Measurements from ENCODE around the gene GRK5. TPM values are rescaled to one million over a fixed set of nuclear protein-coding genes. Genes with fewer than 3 reads are reported as not detected.

GRK5 gene
- total RNA-seq, 1 experiment from 2014 or later: 4.8 TPM

GRCh38 chr10:119278126-119278709, 70.8 kb downstream of the GRK5 start:
- no peak overlapping the region for H3K27ac ChIP-seq
- H3K36me3 ChIP-seq (ENCODE audit: low read depth): no peaks in the 10 kb centered on the region
- no peaks in the 10 kb centered on the region for H4K20me1 ChIP-seq (ENCODE audit: insufficient read depth)
- POLR2A ChIA-PET (ENCODE audit: unreplicated experiment): no interaction called here
- H3K4me3 ChIP-seq: no peak overlapping the region
- no peak overlapping the region for H3K4me2 ChIP-seq
- no TSS peak for BruUV-seq (replicated peaks)
- no peaks in the 10 kb centered on the region for H3K9me2 ChIP-seq (ENCODE audit: insufficient read depth)
- H3K79me2 ChIP-seq (ENCODE audit: low read depth): no peaks in the 10 kb centered on the region
- no peaks in the 10 kb centered on the region for H3F3A ChIP-seq (ENCODE audit: insufficient read depth, low read depth)
- no peaks in the 10 kb centered on the region for H3K27me3 ChIP-seq (ENCODE audit: insufficient read depth, low read depth)
- CTCF ChIA-PET: no interaction called here
- DNase-seq: no peak
- no peaks in the 10 kb centered on the region for H3K9me3 ChIP-seq (ENCODE audit: insufficient read depth, low read depth)
- intact Hi-C loops (cut with micrococcal nuclease; ENCODE audit: unreplicated experiment): no loop called here
- no peak for TF ChIP-seq CTCF (conservative IDR thresholded peaks at IDR 0.05)
- no peak for TF ChIP-seq EZH2 (IDR thresholded peaks at IDR 0.05; ENCODE audit: low read depth)
- no peak overlapping the region for H2AFZ ChIP-seq
- no peaks in the 10 kb centered on the region for H3K4me1 ChIP-seq (replicated peaks; ENCODE audit: insufficient read depth)

- no peak overlapping the region for H2AFZ ChIP-seq
- CTCF ChIA-PET: no interaction called here
- H3K36me3 ChIP-seq (ENCODE audit: low read depth): no peaks in the 10 kb centered on the region
- POLR2A ChIA-PET (ENCODE audit: unreplicated experiment): no interaction called here
- no peaks in the 10 kb centered on the region for H3F3A ChIP-seq (ENCODE audit: insufficient read depth, low read depth)
- H3K9me3 ChIP-seq (ENCODE audit: insufficient read depth, low read depth): no peaks in the 10 kb centered on the region
- intact Hi-C loops (cut with micrococcal nuclease; ENCODE audit: unreplicated experiment): no loop called here
- BruUV-seq (replicated peaks): no TSS peak
- H3K27me3 ChIP-seq (ENCODE audit: insufficient read depth, low read depth): no peaks in the 10 kb centered on the region
- no peaks in the 10 kb centered on the region for H3K9me2 ChIP-seq (ENCODE audit: insufficient read depth)
- H3K4me3 ChIP-seq: no peak overlapping the region
- H4K20me1 ChIP-seq (ENCODE audit: insufficient read depth): no peaks in the 10 kb centered on the region
- no peak for TF ChIP-seq CTCF (conservative IDR thresholded peaks at IDR 0.05)
- no peak for TF ChIP-seq EZH2 (IDR thresholded peaks at IDR 0.05; ENCODE audit: low read depth)
- no peaks in the 10 kb centered on the region for H3K79me2 ChIP-seq (ENCODE audit: low read depth)
- no peaks in the 10 kb centered on the region for H3K4me1 ChIP-seq (replicated peaks; ENCODE audit: insufficient read depth)
- DNase-seq: no peak
- H3K4me2 ChIP-seq: no peak overlapping the region
- no peak overlapping the region for H3K27ac ChIP-seq
Measured at GRCh38 chr10:119279441-119279840, 72.1 kb downstream of the GRK5 start.

GRCh38 chr10:119281581-119282071, 74.3 kb downstream of the GRK5 start:
- Histone ChIP-seq H3K36me3 (ENCODE audit: low read depth) (no peaks in the 10 kb centered on the region), H2AFZ (no peak overlapping the region), H3K27me3 (ENCODE audit: insufficient read depth, low read depth) (no peaks in the 10 kb centered on the region), H4K20me1 (ENCODE audit: insufficient read depth) (no peaks in the 10 kb centered on the region), H3K4me1 (replicated peaks; ENCODE audit: insufficient read depth) (no peaks in the 10 kb centered on the region), H3K79me2 (ENCODE audit: low read depth) (no peaks in the 10 kb centered on the region), H3K9me2 (ENCODE audit: insufficient read depth) (no peaks in the 10 kb centered on the region), H3K27ac (no peak overlapping the region), H3F3A (ENCODE audit: insufficient read depth, low read depth) (no peaks in the 10 kb centered on the region), H3K4me2 (no peak overlapping the region), H3K9me3 (ENCODE audit: insufficient read depth, low read depth) (no peaks in the 10 kb centered on the region), H3K4me3 (no peak overlapping the region)
- POLR2A ChIA-PET (ENCODE audit: unreplicated experiment): no interaction called here
- TF ChIP-seq CTCF (conservative IDR thresholded peaks at IDR 0.05) (no peak), EZH2 (IDR thresholded peaks at IDR 0.05; ENCODE audit: low read depth) (no peak)
- CTCF ChIA-PET: no interaction called here
- no peak for DNase-seq
- BruUV-seq (replicated peaks): no TSS peak
- intact Hi-C loops (cut with micrococcal nuclease; ENCODE audit: unreplicated experiment): no loop called here

All from PC-9 (cell line).